ENCODE measurements around the gene GPS1. TPM values are rescaled to one million over a fixed set of nuclear protein-coding genes. Genes with fewer than 3 reads are reported as not detected.

GPS1 gene
- total and polyA plus RNA-seq, 9 of the 15 experiments (the other 6 are each of a cell fraction or from before 2014, with no cell fraction given), result 3.1 to 167 (median 69.9) TPM

GRCh38 chr17:82050761-82051641 is 697 bp upstream of the GPS1 start (continued):
- no peak for TF ChIP-seq ATF6 (CRISPR knock-in tag; IDR thresholded peaks at IDR 0.05)
- TF ChIP-seq RBFOX2 (IDR thresholded peaks at IDR 0.05; ENCODE audit: low read depth, low read length), result peak; percentile 50; the same call in 1 of the 2 replicates
- 0 out of 2 replicates have a peak, but pooled peaks have one; percentile 8 for TF ChIP-seq FOXP1 (CRISPR knock-in tag; IDR thresholded peaks at IDR 0.05)
- no peak for TF ChIP-seq XRCC3 (IDR thresholded peaks at IDR 0.05)
- TF ChIP-seq, protein P1, sequence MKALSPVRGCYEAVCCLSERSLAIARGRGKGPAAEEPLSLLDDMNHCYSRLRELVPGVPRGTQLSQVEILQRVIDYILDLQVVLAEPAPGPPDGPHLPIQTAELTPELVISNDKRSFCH (CRISPR knock-in tag; IDR thresholded peaks at IDR 0.05), result no peak
- TF ChIP-seq, protein P1 (tag; IDR thresholded peaks at IDR 0.05), result no peak
- TF ChIP-seq KAT7 (CRISPR knock-in tag; IDR thresholded peaks at IDR 0.05; ENCODE audit: borderline replicate concordance), result peak; percentile 60; the same call in 1 of the 2 replicates
- TF ChIP-seq RUNX1 (IDR thresholded peaks at IDR 0.05; ENCODE audit: low read depth), result no peak
- no peak for TF ChIP-seq FOS (IDR thresholded peaks at IDR 0.05; ENCODE audit: extremely low read depth, insufficient read length)
- no peak for TF ChIP-seq SP2 (IDR thresholded peaks at IDR 0.05; ENCODE audit: extremely low read depth, low read depth, low read length, poor library complexity, severe bottlenecking)
- peak; percentile 61 for TF ChIP-seq ZFX (CRISPR knock-in tag; IDR thresholded peaks at IDR 0.05)
- TF ChIP-seq, protein P2, sequence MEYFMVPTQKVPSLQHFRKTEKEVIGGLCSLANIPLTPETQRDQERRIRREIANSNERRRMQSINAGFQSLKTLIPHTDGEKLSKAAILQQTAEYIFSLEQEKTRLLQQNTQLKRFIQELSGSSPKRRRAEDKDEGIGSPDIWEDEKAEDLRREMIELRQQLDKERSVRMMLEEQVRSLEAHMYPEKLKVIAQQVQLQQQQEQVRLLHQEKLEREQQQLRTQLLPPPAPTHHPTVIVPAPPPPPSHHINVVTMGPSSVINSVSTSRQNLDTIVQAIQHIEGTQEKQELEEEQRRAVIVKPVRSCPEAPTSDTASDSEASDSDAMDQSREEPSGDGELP (CRISPR knock-in tag; IDR thresholded peaks at IDR 0.05; ENCODE audit: borderline replicate concordance), result peak; percentile 26; the same call in 1 of the 2 replicates
- no peak for TF ChIP-seq BRCA1 (IDR thresholded peaks at IDR 0.05)
- 0 out of 2 replicates have a peak, but pooled peaks have one; percentile 41 for TF ChIP-seq BRCA1 (CRISPR knock-in tag; IDR thresholded peaks at IDR 0.05)
- TF ChIP-seq, protein P3, sequence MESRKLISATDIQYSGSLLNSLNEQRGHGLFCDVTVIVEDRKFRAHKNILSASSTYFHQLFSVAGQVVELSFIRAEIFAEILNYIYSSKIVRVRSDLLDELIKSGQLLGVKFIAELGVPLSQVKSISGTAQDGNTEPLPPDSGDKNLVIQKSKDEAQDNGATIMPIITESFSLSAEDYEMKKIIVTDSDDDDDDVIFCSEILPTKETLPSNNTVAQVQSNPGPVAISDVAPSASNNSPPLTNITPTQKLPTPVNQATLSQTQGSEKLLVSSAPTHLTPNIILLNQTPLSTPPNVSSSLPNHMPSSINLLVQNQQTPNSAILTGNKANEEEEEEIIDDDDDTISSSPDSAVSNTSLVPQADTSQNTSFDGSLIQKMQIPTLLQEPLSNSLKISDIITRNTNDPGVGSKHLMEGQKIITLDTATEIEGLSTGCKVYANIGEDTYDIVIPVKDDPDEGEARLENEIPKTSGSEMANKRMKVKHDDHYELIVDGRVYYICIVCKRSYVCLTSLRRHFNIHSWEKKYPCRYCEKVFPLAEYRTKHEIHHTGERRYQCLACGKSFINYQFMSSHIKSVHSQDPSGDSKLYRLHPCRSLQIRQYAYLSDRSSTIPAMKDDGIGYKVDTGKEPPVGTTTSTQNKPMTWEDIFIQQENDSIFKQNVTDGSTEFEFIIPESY (CRISPR knock-in tag; IDR thresholded peaks at IDR 0.05), result peak; percentile 36; the same call in 1 of the 2 replicates

Measured in K562 (cell line).